ENCODE measurements around the gene ELOA. TPM values are rescaled to one million over a fixed set of nuclear protein-coding genes. Genes with fewer than 3 reads are reported as not detected.

The ELOA gene
- total and polyA plus RNA-seq, 4 donors, result 17.0 to 38.1 (median 26.5) TPM

DNA sequence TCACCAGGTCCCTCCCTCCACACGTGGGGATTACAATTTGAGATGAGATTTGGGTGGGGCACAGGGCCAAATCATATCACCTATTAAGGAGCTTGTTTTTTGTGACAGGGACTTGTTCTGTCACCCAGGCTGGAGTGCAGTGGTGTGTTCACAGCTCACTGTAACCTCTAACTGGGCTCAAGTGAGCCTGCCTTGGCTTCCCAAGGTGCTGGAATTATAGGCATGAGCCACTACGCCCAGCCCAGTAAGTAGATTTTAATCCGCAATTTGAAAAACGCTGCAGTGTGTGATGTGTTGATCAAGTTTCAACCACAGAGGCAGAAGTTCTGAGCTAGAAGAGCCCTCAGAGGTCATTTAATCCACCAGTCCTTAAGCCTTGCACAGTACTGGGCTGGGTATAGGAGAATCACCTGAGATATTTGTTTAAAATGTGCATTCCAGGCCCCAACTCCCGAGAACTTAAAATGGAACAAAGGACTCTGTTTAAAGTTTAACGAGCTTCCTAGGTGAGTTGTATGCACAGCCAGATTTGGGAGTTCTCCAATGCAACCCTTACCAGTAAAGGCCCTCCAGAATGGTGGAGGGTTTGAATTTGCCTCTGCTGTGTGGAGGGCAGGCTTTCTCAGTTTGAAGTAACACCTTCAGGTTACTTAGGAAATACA, 38.3 kb upstream of the ELOA start:
- WGBS (ENCODE audit: insufficient coverage), result 94% methylated on average over 4 of the region's 6 CpGs
- no peak for DNase-seq (ENCODE audit: low read depth in 4 of 6, low spot score in 6 of 6)
- Histone ChIP-seq H3K27me3 (ENCODE audit: control insufficient read depth, insufficient read depth, low read length) (no peaks in the 10 kb centered on the region), H3K27ac (ENCODE audit: low read depth, low read length) (no peak overlapping the region), H3K4me1 (ENCODE audit: control insufficient read depth, insufficient read depth, low read length) (no peaks in the 10 kb centered on the region), H3K4me3 (ENCODE audit: low read depth, low read length) (no peak overlapping the region), H3K9me3 (ENCODE audit: control insufficient read depth, insufficient read depth, low read length) (no peaks in the 10 kb centered on the region), H3K36me3 (ENCODE audit: control insufficient read depth, insufficient read depth, low read length) (peaks cover 26% of the 10 kb centered on the region)

- no peaks in the 10 kb centered on the region for H3K27me3 ChIP-seq (ENCODE audit: control insufficient read depth, insufficient read depth, low read length)
- H3K27ac ChIP-seq (ENCODE audit: low read depth, low read length), result no peak overlapping the region
- H3K4me3 ChIP-seq (ENCODE audit: low read depth, low read length), result no peak overlapping the region
- WGBS (ENCODE audit: insufficient coverage), result 94% methylated on average over 4 of the region's 4 CpGs
- no peak for DNase-seq (ENCODE audit: low read depth in 4 of 6, low spot score in 6 of 6)
- no peaks in the 10 kb centered on the region for H3K4me1 ChIP-seq (ENCODE audit: control insufficient read depth, insufficient read depth, low read length)
- peaks cover 4% of the 10 kb centered on the region for H3K36me3 ChIP-seq (ENCODE audit: control insufficient read depth, insufficient read depth, low read length)
- H3K9me3 ChIP-seq (ENCODE audit: control insufficient read depth, insufficient read depth, low read length), result no peaks in the 10 kb centered on the region
These were observed 34.0 kb upstream of the ELOA start for GRCh38 chr1:23709229-23709628.

DNA sequence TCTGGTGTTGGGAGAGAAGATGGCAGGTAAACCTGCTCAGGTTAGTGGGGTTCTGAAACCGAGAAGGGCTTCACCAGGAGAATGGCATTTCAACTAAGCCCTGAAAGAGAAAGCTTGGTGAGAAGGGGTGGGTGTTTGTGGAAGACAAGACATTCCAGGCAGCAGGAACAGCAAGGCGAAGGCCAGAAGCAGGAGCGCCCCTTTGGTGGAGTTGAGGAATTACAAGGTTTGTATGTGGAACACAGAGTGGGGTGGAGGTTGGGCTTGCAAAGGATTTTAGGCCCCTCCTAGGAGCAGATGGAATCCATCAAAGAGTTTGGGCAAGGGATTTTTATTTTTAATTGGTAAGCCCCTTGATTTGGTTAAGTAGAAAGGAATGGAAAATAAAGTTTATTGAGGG, 24.8 kb upstream of the ELOA start:
- 54% methylated on average over 3 of the region's 3 CpGs for WGBS (ENCODE audit: insufficient coverage)

GRCh38 chr1:23719162-23719820, 24.0 kb upstream of the ELOA start:
- Histone ChIP-seq H3K9me3 (ENCODE audit: control insufficient read depth, insufficient read depth, low read length) (no peaks in the 10 kb centered on the region), H3K27me3 (ENCODE audit: control insufficient read depth, insufficient read depth, low read length) (no peaks in the 10 kb centered on the region), H3K36me3 (ENCODE audit: control insufficient read depth, insufficient read depth, low read length) (peaks cover 2% of the 10 kb centered on the region), H3K27ac (ENCODE audit: low read depth, low read length) (no peak overlapping the region), H3K4me3 (ENCODE audit: low read depth, low read length) (no peak overlapping the region), H3K4me1 (ENCODE audit: control insufficient read depth, insufficient read depth, low read length) (no peaks in the 10 kb centered on the region)
- 100% methylated on average over 1 of the region's 3 CpGs for WGBS (ENCODE audit: insufficient coverage)
- DNase-seq (ENCODE audit: low read depth in 4 of 6, low spot score in 6 of 6), result no peak

More for the DNA sequence above, 24.8 kb upstream of the ELOA start:
- peak in 1 of 6 donors; percentile 11 for DNase-seq (ENCODE audit: low read depth in 4 of 6, low spot score in 6 of 6)
- Histone ChIP-seq H3K4me1 (ENCODE audit: control insufficient read depth, insufficient read depth, low read length) (no peaks in the 10 kb centered on the region), H3K36me3 (ENCODE audit: control insufficient read depth, insufficient read depth, low read length) (peaks cover 2% of the 10 kb centered on the region), H3K9me3 (ENCODE audit: control insufficient read depth, insufficient read depth, low read length) (no peaks in the 10 kb centered on the region), H3K27me3 (ENCODE audit: control insufficient read depth, insufficient read depth, low read length) (no peaks in the 10 kb centered on the region), H3K4me3 (ENCODE audit: low read depth, low read length) (no peak overlapping the region), H3K27ac (ENCODE audit: low read depth, low read length) (no peak overlapping the region)

DNA sequence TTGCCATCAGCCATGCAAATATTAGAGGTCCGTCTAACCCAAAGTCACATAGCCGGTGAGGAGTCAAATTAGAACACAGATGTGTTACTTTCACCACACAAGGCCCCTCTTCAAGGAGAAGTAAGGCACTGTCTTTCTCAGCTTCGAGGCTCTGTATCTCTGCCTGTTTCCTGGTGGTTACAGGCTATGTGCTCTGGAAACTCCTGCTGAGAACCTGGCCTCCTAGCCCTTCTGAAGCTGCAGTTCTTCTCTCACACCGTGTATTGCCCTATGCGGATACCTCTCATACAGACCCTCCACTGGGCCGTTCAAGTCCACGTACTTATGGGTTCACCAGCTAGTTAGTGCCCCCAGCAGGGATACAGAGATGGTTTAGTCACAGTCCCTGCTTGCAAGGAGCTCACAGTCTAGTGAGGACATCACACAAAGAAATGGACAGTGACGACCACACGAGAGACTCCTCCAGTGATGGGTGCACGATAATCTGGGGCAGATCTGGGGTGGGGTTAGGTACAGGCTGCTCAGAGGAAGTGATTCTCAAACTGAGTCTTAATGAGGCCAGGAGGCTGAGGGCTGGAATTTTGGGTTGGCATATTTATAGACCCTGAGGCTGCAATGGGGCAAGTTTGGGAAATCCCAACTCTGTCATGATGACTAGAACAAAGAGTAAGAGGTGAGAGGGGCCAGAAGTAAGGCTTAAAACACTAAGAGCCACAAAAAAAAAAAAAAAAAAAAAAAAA, 22.8 kb upstream of the ELOA start:
- no peaks in the 10 kb centered on the region for H3K36me3 ChIP-seq (ENCODE audit: control insufficient read depth, insufficient read depth, low read length)
- 91% methylated on average over 10 of the region's 10 CpGs for WGBS (ENCODE audit: insufficient coverage)

GRCh38 chr1:23722652-23723051, 20.6 kb upstream of the ELOA start:
- Histone ChIP-seq H3K27ac (ENCODE audit: low read depth, low read length) (no peak overlapping the region), H3K27me3 (ENCODE audit: control insufficient read depth, insufficient read depth, low read length) (no peaks in the 10 kb centered on the region), H3K4me1 (ENCODE audit: control insufficient read depth, insufficient read depth, low read length) (no peaks in the 10 kb centered on the region), H3K9me3 (ENCODE audit: control insufficient read depth, insufficient read depth, low read length) (no peaks in the 10 kb centered on the region), H3K4me3 (ENCODE audit: low read depth, low read length) (no peak overlapping the region), H3K36me3 (ENCODE audit: control insufficient read depth, insufficient read depth, low read length) (no peaks in the 10 kb centered on the region)
- no peak for DNase-seq (ENCODE audit: low read depth in 4 of 6, low spot score in 6 of 6)
- 59% methylated on average over 3 of the region's 3 CpGs for WGBS (ENCODE audit: insufficient coverage)

More for the DNA sequence above, 22.8 kb upstream of the ELOA start:
- DNase-seq (ENCODE audit: low read depth in 4 of 6, low spot score in 6 of 6), result no peak
- Histone ChIP-seq H3K27me3 (ENCODE audit: control insufficient read depth, insufficient read depth, low read length) (no peaks in the 10 kb centered on the region), H3K9me3 (ENCODE audit: control insufficient read depth, insufficient read depth, low read length) (no peaks in the 10 kb centered on the region), H3K4me3 (ENCODE audit: low read depth, low read length) (no peak overlapping the region), H3K4me1 (ENCODE audit: control insufficient read depth, insufficient read depth, low read length) (no peaks in the 10 kb centered on the region), H3K27ac (ENCODE audit: low read depth, low read length) (no peak overlapping the region)

DNA sequence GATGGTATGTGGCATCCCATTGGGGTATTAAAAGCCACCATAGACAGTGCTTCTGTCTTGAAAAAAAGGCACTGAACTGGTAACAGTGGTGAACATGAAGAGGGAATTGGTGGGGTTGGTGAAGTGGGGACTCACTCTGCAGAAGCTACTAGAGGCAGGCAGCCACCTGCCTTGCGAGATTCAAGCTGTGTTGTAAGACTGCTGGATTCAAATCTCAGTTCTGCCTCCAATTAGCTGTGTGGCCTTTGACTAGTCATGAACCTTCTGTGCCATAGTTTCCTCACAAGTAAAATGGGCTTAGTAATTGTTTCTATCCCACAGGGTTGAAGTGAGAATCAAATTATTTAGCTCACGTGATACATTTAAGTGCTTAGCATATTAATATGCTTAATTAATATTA, 16.6 kb upstream of the ELOA start:
- WGBS (ENCODE audit: insufficient coverage), result no CpG with 5 or more reads among the region's 2 CpGs
- DNase-seq (ENCODE audit: low read depth in 4 of 6, low spot score in 6 of 6), result no peak
- H3K4me1 ChIP-seq (ENCODE audit: control insufficient read depth, insufficient read depth, low read length), result no peaks in the 10 kb centered on the region
- no peaks in the 10 kb centered on the region for H3K27me3 ChIP-seq (ENCODE audit: control insufficient read depth, insufficient read depth, low read length)
- H3K36me3 ChIP-seq (ENCODE audit: control insufficient read depth, insufficient read depth, low read length), result no peaks in the 10 kb centered on the region
- H3K4me3 ChIP-seq (ENCODE audit: low read depth, low read length), result no peak overlapping the region
- H3K9me3 ChIP-seq (ENCODE audit: control insufficient read depth, insufficient read depth, low read length), result no peaks in the 10 kb centered on the region
- H3K27ac ChIP-seq (ENCODE audit: low read depth, low read length), result no peak overlapping the region

DNA sequence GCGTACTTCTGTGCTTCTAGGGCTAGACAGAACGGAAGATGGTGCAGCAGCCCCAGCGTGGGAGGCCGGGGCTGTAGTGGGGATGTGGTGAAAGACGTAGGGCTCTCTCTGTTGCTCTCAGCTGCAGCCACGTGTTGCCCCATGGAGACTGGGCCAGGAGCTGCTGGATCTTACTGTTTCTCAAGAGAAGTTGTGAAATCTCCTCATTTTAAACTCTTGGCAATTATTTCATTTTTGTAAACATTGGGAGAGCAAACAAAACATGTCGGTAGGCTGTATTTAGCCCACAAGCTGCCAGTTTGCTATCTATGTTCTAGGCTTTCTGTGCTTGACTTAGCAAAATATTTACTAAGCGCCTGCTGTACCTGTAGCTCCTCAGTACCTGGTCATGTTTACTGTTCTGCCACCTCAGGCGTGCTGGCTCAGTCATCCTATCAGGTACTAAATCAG, 15.9 kb upstream of the ELOA start:
- no peaks in the 10 kb centered on the region for H3K36me3 ChIP-seq (ENCODE audit: control insufficient read depth, insufficient read depth, low read length)
- DNase-seq (ENCODE audit: low read depth in 4 of 6, low spot score in 6 of 6), result no peak
- 85% methylated on average over 6 of the region's 9 CpGs for WGBS (ENCODE audit: insufficient coverage)
- no peaks in the 10 kb centered on the region for H3K9me3 ChIP-seq (ENCODE audit: control insufficient read depth, insufficient read depth, low read length)
- no peak overlapping the region for H3K4me3 ChIP-seq (ENCODE audit: low read depth, low read length)
- H3K4me1 ChIP-seq (ENCODE audit: control insufficient read depth, insufficient read depth, low read length), result no peaks in the 10 kb centered on the region
- H3K27ac ChIP-seq (ENCODE audit: low read depth, low read length), result no peak overlapping the region
- H3K27me3 ChIP-seq (ENCODE audit: control insufficient read depth, insufficient read depth, low read length), result no peaks in the 10 kb centered on the region

GRCh38 chr1:23732363-23733224, 10.7 kb upstream of the ELOA start:
- Histone ChIP-seq H3K27me3 (ENCODE audit: control insufficient read depth, insufficient read depth, low read length) (no peaks in the 10 kb centered on the region), H3K4me1 (ENCODE audit: control insufficient read depth, insufficient read depth, low read length) (no peaks in the 10 kb centered on the region), H3K4me3 (ENCODE audit: low read depth, low read length) (no peak overlapping the region), H3K36me3 (ENCODE audit: control insufficient read depth, insufficient read depth, low read length) (no peaks in the 10 kb centered on the region), H3K27ac (ENCODE audit: low read depth, low read length) (no peak overlapping the region), H3K9me3 (ENCODE audit: control insufficient read depth, insufficient read depth, low read length) (no peaks in the 10 kb centered on the region)
- WGBS (ENCODE audit: insufficient coverage), result 97% methylated on average over 7 of the region's 10 CpGs
- DNase-seq (ENCODE audit: low read depth in 4 of 6, low spot score in 6 of 6), result no peak
